RKO (cell line): ENCODE results near the gene TOX2.

Experiments
- DNase-seq: peaks from one replicate; pipeline ENCODE4 v3.0.0-alpha.2; 2016; ENCODE audit warnings: low spot score

Gene TOX2

DNA sequence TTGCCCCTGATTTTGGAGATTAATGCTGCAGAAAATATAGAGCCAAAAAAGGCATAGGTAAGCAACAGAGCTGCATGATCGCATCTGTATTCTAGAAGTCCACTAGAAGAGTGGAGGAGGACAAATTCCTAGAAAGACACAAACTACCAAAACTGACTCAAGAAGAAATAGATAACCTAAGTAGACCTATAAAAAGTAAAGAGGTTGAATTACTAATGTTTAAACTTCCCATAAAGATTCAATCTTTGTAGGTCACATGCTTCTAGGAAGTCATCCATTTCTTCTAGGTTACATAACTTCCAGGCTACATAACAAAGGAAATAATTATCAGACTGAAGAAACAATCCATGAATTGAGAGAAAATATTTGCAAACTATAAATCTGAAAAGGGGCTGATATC is 187.9 kb downstream of the TOX2 start:
- DNase-seq = no peak

DNA sequence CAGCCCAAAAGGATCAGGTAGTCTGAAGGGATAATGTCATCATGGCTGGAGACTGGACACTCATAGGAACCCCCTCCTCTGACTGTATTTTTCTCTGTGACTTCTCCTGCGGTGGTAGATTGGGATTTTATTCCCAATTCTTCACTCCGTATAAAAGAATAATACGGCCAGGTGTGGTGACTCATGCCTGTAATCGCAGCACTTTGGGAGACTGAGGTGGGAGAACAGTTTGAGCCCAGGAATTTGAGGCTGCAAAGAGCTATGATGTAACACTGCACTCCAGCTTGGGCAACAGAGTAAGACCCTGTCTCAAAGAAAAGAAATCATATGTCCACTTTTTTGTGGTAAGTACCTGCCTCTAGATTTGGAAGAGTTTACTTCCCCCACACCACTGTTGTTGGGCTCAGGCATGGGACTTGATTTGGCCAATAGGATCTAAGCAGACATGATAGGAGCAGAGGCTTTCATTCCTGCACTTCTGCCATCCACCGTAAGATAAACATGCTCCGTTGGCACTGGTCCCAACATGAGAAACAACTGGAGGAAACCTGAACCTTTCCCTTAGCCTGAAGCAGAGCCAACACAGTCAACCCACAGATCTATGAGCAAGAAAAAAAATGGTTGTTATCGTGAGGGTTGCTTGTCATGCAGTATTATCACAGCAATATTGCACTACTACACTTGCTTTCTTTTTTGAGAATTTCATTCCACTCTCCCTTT is 190.3 kb downstream of the TOX2 start:
- DNase-seq = no peak

DNA sequence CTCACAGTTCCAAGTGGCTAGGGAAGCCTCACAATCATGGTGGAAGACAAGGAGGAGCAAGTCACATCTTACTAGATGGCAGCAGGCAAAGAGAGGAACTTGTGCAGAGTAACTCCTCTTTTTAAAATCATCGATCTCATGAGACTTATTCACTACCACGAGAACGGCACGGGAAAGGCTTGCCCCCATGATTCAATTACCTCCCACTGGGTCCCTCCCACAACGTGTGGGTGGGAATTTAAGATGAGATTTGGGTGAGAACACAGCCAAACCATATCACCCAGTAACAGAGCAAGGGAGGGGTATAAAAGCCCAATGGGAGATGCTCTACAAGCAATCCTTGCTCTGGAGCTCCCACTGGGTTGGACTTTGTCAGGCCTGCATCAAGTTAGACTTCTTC is 192.0 kb downstream of the TOX2 start:
- no peak for DNase-seq

DNA sequence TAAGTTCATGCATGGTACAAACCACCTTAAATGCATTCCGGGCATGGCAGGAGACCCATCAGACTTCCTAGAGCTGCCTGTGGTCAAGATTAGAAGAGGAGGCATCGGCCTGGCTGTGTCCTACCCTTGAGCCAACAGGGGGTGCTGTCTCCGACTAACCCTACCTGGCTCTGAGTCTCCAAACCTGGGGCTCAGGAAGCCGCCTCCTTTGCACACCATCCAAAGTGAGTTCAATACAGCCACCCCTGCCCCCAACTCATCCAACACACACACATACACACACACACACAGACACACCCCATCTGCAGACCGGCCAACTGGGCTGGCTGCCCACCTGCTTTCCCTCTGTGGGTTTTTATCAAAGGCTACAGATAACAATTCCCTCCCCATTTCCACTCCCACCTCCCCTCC is 195.3 kb downstream of the TOX2 start:
- no peak for DNase-seq

DNA sequence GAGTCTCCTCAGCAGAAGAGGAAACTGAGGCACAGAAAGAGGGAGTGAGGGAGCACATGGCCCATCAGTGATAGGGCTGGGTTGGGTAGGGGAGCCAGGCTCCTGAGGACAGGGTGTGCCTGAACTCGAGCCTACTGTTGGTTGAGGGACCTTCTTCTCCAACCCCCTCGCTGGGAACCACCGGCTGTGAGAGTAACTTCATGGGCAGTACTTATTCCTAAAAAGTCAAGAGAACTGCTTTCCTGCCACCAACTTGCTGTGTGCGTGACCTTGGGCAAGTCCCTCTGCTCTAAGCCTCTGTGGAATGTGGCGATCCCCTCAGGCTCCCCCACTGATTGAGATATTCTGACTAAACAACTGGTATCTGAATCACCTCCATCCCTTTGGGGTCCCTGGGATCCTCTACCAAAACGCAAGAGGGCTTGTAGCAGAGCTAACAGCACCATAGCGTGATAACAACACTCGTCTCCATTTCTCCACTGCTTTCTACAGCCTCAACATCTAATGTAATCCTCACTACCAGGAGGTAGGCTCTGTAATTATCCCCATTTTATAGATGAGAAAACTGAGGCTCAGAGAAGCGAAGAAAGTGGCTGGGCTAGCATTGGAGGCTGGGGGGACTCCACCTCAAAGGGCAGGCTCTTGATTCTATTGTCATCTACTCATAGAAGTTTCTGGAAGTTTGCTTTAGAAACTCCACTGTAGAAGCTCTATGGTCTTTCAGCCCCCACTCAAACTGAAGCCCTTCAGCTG is 196.3 kb downstream of the TOX2 start:
- DNase-seq = no peak

DNA sequence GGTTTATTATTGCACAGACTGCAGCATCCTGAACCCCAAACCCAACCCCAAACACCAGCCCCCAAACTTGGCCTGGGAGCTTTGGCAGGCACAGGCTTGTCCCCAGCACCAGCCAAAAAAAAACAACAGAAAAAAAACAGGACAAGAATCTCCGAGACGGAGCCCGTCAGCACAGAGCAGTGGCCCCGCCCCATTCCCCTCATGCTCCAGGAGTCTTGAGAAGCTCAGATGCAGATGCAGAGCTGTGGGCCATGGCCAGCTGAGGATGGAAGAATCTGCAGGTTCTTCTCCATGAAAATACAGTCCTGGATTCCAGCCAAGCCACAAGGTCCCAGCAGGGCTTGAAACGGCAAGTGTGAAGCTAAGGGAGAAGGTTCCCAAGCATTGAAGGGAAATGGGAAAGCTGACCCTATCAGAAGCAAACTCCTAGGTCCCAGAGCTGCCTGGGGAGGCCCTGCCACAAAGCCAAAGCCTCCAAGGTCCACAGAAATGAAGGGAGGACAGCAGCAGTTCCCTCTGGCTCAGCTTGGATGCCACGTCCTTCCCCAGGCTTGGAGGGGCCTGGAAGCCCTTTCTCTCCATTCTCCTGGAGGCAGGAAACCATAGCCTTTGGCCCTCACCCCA is 197.2 kb downstream of the TOX2 start:
- no peak for DNase-seq

DNA sequence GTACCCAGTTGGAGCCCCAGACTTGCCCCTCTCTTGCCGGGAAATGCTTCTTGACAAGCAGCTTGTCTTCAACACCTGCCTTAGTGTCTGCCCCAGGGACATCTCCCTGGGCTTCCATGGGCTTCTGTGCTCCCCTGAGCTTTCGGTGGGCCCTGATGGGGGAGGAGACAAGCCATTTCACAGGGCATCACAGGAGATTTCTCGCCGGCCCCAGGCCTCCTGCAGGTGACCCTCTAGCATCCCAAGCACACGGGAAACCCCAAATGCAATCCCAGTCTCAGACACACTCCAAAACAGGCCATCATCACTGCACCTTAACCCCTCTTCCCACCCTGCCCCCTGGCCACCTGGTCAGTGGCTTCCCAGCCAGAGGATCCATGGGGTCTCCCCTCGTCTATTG is 197.8 kb downstream of the TOX2 start:
- DNase-seq = no peak

DNA sequence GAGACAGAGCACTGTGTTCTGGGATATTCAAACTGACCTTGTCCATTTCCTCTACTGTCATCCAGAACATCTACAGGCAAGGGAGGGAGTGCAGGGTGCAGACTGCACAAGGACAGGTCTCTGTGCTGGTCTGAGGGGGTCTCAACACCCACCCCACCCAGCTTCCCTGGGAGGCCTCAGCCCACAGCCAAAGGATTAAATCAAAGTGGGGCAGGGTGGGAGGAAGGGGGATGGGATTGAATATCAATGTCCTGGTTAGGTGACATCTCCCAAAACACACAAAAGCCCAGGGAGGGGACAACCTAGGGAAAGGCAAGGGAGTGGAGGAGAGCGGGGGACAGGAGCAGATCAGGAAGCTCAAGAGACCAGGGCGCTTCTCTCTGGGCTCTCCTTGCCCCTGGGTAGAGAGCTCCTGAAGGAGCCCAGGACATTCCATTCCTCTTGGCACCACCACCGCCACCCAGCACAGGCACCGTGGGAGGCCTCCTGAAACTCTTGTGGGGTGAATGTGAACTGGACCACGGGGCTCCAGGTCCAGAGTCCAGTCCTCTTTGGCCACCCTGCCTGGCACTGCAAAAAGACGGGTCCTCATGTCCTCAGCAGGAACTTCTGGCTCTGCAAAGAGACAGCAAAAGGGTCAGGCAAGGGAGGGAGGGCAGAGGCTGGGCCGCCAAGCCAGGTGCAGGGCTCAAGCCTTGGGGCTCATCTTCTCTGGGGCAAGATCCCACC is 198.4 kb downstream of the TOX2 start:
- DNase-seq = no peak

DNA sequence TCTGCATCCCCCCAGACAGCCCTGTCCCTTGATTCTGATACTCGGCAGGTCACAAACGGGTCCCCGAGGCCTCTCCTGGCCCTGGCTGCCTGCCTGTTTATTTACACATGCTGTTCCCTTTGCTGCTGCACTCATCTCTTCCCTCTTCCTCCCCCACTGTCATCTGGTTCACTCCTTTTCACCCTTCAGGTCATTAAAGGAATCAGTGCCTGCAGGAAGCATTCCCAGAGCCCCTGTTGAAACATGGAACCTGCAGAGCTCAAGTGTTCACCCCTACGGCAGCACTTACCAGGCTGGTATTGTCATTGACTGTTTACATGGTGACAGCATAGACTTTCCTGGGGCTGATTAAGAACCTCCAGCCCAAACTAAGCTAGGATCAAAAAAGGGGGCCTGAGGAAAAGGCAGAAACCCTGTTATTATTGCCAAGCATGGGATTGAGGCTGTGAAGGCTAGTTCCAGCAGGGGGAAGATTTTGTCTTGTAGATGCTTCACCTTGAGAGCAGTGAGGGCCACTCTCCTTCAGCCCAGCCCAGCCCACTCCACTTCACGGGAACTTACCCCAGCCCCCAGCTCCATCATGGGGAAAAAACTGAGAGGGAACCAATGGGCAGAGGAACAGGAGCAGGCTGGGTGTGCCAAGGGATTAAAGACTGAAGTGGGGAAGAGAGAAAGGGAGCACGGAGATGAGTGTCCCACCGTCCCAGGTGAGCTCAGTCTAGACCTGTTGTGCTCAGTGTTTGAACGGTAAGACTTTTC is 199.1 kb downstream of the TOX2 start:
- DNase-seq = no peak

DNA sequence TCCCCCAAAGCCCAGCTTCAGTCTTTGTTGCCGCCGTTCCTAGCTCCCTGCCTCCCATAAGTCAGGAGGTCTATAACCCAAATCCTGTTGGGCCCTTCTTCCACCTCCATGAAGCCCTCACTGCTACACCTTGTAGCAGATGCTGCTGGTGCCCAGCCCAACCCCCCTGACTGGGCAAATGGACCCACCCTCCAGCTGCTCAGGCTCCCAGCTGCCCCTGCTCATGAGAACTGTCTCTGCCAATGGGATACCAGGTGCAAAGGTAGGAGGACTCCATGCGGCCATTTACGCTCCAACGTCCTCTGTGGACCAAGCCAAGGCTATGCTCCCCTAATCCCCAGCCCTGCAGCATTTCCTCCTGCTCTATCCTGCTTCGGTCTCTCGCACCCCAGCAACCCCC is 200.5 kb downstream of the TOX2 start:
- DNase-seq = no peak

DNA sequence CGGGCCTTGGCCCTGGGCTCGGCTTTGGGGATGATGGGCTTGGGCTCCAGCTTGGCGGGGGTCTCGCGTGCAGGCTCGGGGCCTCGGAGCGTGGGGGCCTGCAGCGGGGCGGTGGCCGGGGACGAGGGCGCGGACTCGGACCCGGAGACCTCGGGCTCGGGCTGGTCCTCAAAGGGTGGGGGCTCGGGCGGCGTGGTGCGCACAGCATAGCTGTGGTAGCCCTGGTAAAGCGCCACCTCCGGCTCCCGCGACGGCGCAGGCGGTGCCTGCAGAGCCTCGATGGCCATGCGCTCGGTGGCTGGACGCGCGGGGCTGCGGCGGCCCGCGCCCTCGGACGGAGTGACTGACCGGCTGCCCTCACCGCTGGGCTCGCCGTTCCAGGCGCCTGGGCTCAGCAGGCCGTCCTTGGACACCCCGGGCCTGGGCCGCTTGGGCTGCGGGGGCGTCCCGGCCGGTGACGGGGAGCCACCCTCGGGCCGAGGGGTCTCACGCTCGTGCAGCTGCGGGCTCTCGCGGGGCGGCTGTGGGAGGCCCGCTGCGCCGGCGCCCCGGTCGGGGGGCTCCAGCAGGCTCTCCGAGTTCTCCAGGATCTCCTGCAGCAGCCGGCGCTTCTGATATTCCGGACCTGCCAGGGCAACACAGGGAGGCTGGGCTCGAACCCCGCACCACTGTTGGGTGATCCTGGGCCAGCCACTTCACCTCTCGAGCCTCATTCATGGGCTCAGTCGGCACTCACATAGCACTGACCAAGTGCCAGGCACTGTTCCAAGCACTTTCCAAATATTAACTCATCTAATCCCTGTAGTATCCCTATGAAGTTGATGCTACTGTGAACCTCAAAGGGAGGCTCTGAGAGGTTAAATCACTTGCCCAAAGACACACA is 201.4 kb downstream of the TOX2 start:
- DNase-seq = no peak

DNA sequence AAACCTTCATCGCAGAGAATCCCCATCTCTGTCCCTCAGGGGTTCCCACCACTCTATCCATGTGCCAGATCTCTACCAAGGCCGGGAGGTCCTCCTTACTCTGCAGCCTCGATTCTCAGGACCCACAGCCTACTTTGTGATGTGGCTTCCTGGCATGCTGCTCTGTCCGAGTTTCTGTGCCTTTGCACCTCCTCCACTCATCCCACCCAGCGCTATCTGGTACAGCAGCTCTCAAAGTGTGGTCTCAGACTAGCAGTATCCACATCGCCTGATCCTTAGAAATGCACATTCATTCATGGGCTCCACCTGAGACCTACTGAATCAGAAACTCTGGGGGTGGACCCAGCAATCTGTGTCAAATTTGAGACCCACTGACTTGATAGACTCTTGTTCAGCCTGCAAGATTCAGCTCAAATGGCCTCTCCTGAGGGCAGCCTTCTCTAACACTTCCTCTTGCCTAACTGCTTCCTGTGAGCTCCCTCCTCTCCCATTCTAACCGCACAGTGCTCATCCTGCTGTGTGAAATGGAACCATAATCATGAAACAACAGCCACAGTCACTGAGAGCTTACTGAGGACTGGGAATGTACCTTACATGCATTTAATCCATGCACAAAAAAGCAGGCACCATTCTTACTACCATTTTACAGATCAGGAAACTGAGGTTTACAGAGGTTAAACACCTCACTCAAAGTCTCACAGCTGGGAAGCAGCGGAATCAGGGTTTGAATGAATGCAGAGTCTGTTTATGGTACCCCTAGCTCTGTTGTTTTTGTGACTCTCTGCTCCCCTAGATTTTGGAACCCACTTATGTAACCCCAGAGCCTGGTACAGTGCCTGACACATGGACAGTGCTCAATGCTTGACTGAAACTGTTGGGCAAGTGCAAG is 202.9 kb downstream of the TOX2 start:
- no peak for DNase-seq

DNA sequence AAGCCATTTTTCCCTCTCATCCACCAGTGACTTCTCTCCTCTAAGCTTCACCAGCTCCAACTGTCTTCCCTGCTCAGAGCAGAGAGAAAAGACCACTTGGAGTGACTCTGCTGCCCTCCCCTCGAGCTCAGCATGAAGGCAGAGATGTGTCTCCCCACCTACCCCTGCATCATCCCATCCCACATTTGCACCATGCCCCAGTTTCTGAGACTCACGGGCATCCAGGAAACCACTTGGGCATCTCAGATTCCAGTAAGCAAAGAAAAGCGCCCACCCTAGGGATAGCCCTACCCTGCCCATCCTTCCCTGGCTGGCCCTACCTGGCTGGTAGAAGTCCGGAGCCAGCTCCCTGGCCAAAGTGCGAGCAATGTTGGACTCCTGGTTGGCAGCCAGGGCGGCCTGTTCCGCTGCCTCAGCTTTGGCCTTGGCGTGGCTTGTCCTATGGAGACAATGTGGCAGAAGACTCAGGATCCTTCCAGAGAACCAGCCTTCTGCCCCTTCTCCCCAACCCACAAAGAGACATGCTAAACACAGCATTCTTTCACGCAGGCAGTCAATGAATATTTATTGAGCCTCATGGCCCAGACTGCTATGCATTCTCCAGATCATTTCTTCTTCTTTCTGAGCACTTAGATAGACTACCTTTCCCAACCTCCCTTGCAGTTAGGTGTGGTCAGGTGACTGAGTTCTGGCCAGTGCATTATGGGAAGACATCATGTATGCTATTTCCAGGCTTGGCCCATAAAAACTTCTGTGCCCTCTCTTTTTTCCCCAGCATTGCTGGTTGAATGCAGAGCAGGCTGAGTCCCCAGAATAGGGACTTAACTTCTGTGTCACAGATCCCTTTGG is 203.8 kb downstream of the TOX2 start:
- no peak for DNase-seq
